RWPE2 (cell line): ENCODE measurements around the gene OR8B4.
"Not testable (repeated sequence)": the region's sequence is repeated elsewhere in the genome, so short reads cannot be mapped to it uniquely, and the experiment has no call there.

Source experiments
- ATAC-seq: fragments of 200-7000 bp; cut with Tn5 transposase; 3 replicates; pipeline ENCODE4 v1.9.1; 2021; ENCODE audit warnings: low read depth
- DNase-seq: peaks from one replicate; pipeline ENCODE4 v3.0.0-alpha.2; 2020; ENCODE audit warnings: low spot score
- H3K27ac ChIP-seq: fragments of 450-650 bp; 2 replicates; pipeline ENCODE4 v1.5.1; 2017; ENCODE audit warnings: mild to moderate bottlenecking; ENCODE audit not compliant: poor library complexity, severe bottlenecking
- H3K27me3 ChIP-seq: fragments of 250-450 bp; sonication (Bioruptor Pico); 2 replicates; pipeline ENCODE4 v1.5.1; 2021; ENCODE audit warnings: mild to moderate bottlenecking, moderate library complexity; ENCODE audit not compliant: insufficient read depth, poor library complexity, severe bottlenecking
- H3K36me3 ChIP-seq: fragments of 250-450 bp; sonication (Bioruptor Pico); 2 replicates; pipeline ENCODE4 v1.5.1; 2020; ENCODE audit warnings: low read depth, mild to moderate bottlenecking, moderate library complexity
- H3K4me1 ChIP-seq: fragments of 250-450 bp; sonication (Bioruptor Pico); 2 replicates; pipeline ENCODE4 v1.5.1; 2021; ENCODE audit warnings: mild to moderate bottlenecking, moderate library complexity; ENCODE audit not compliant: insufficient read depth, poor library complexity, severe bottlenecking
- H3K4me3 ChIP-seq: fragments of 250-450 bp; sonication (Bioruptor Pico); 2 replicates; pipeline ENCODE4 v1.5.1; 2021; ENCODE audit warnings: mild to moderate bottlenecking, moderate library complexity; ENCODE audit not compliant: severe bottlenecking
- H3K9me3 ChIP-seq: fragments of 250-450 bp; sonication (Bioruptor Pico); 2 replicates; pipeline ENCODE4 v1.5.1; 2021; ENCODE audit warnings: mild to moderate bottlenecking, moderate library complexity; ENCODE audit not compliant: severe bottlenecking
- TF ChIP-seq, protein P1 (sequence below): fragments of 450-650 bp; IDR thresholded peaks from one replicate; pipeline ENCODE4 v1.5.1; 2017; ENCODE audit warnings: mild to moderate bottlenecking, moderate library complexity; ENCODE audit not compliant: poor library complexity, severe bottlenecking

The OR8B4 gene

DNA sequence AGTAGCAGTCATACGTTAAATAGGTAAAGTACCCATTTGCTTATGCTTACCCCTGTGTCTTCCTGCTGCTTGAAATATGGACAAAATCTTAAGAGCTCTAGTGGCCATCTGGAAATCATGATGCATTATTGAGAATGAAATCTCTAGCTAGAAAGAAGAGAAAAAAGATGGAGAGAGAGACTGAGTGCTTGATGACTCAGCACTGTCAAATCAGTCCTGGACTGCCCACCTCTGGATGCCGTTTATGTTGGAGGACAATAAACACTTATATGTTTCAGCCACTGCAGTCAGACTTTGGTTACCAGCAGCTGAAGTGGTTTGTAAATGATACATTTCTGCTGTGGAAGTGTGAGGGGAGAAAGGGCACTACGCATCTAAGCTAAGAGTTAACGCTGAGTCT is 3.6 kb downstream of the OR8B4 start:
- Histone ChIP-seq H3K9me3 (no peaks in the 10 kb centered on the region), H3K36me3 (no peaks in the 10 kb centered on the region), H3K27me3 (peaks cover 8% of the 10 kb centered on the region), H3K27ac (no peak overlapping the region), H3K4me3 (no peak overlapping the region), H3K4me1 (no peaks in the 10 kb centered on the region)
- TF ChIP-seq, protein P1, sequence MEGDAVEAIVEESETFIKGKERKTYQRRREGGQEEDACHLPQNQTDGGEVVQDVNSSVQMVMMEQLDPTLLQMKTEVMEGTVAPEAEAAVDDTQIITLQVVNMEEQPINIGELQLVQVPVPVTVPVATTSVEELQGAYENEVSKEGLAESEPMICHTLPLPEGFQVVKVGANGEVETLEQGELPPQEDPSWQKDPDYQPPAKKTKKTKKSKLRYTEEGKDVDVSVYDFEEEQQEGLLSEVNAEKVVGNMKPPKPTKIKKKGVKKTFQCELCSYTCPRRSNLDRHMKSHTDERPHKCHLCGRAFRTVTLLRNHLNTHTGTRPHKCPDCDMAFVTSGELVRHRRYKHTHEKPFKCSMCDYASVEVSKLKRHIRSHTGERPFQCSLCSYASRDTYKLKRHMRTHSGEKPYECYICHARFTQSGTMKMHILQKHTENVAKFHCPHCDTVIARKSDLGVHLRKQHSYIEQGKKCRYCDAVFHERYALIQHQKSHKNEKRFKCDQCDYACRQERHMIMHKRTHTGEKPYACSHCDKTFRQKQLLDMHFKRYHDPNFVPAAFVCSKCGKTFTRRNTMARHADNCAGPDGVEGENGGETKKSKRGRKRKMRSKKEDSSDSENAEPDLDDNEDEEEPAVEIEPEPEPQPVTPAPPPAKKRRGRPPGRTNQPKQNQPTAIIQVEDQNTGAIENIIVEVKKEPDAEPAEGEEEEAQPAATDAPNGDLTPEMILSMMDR: no peak
- DNase-seq (no peak), ATAC-seq (no peak)

DNA sequence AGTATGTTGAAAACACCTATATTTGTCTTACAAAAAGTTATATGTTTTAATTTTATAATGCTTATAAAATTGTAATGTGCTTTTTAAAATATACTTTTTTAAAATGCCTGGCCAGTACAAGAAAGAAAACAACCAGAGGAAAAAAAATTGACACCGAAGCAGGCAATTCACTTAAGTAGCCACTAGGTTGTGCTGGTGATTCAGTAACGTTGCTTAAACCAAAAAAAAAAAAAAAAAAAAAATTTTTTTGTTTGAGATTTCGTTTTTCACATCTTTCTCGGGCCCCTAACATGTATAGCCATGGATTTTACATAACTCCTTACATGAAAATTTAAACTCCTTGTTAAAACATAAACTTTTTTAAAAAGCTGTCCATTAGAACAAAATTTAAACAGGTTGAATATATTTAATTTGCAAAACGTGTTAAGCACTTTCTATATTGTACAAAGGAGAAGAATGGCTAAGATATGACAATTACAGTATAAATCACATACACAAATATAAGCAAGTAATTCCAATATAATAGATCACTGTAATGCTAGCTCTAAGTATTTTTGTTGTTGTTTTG is 9.2 kb downstream of the OR8B4 start:
- Histone ChIP-seq H3K27me3 (peaks cover 8% of the 10 kb centered on the region), H3K36me3 (no peaks in the 10 kb centered on the region), H3K4me3 (no peak overlapping the region), H3K4me1 (no peaks in the 10 kb centered on the region), H3K9me3 (no peaks in the 10 kb centered on the region), H3K27ac (no peak overlapping the region)
- ATAC-seq (no peak), DNase-seq (no peak)
- TF ChIP-seq, protein P1: peak; percentile 80

DNA sequence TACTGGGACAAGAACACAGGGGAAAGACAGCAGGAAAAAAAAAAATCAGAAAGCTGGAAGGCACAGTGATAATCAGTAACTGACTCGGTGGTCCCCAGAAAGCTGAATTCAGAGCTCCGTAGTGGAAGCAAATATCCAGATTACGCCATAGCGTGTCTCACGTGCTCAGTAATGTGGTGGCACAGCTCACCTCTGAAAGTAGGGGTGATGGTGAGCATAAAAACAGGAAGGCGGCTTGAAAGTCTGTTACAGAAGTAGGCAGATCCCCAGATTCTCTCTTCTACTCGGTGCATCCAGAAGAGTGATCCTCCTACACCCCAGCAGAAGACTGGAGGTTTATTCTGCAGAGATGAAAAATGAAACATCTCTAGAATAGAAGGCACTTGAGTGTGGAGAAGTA is 14.8 kb downstream of the OR8B4 start:
- no peaks in the 10 kb centered on the region for H3K27me3 ChIP-seq
- H3K27ac ChIP-seq: no peak overlapping the region
- no peak overlapping the region for H3K4me3 ChIP-seq
- H3K9me3 ChIP-seq: no peaks in the 10 kb centered on the region
- DNase-seq (no peak), ATAC-seq (no peak)
- TF ChIP-seq, protein P1: no peak
- H3K4me1 ChIP-seq: no peaks in the 10 kb centered on the region
- H3K36me3 ChIP-seq: no peaks in the 10 kb centered on the region

DNA sequence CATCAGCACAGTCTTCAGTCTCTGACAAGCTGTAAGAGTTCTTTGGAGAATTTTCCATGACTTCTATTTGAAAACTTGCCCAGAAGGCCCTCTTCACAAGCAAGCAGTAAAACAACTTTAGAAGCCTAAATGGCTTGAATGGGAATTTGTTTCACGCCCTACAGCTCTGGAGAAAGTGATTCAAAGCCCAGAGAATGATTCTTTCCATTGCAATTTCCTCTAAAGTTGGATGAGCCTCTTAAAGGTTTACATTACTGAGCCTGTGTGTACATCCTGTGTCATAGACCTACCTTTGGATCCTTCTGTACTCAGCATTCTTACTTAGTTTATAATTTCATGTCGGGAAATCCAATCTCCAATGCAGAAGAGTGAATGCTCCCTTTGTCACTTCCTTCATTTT is 19.1 kb downstream of the OR8B4 start:
- DNase-seq (no peak), ATAC-seq (peak; percentile 62; the same call in 1 of the 3 replicates)
- no peaks in the 10 kb centered on the region for H3K9me3 ChIP-seq
- no peak overlapping the region for H3K27ac ChIP-seq
- H3K27me3 ChIP-seq: no peaks in the 10 kb centered on the region
- H3K4me3 ChIP-seq: no peak overlapping the region
- H3K36me3 ChIP-seq: no peaks in the 10 kb centered on the region
- H3K4me1 ChIP-seq: no peaks in the 10 kb centered on the region
- TF ChIP-seq, protein P1: no peak

DNA sequence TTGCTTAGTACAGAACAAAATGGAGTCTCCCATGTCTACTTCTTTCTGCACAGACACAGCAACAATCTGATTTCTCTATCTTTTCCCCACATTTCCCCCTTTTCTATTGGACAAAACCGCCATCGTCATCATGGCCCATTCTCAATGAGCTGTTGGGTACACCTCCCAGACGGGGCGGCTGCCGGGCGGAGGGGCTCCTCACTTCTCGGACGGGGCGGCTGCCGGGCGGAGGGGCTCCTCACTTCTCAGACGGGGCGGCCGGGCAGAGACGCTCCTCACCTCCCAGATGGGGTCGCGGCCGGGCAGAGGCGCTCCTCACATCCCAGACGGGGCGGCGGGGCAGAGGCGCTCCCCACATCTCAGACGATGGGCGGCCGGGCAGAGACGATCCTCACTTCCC is 21.5 kb downstream of the OR8B4 start:
- not testable (repeated sequence) for H3K27ac ChIP-seq, H3K4me3 ChIP-seq, H3K9me3 ChIP-seq, DNase-seq, H3K36me3 ChIP-seq, H3K4me1 ChIP-seq, H3K27me3 ChIP-seq, ATAC-seq
